K562 (cell line): Measurements from ENCODE around the gene CYSTM1. TPM values are rescaled to one million over a fixed set of nuclear protein-coding genes. Genes with fewer than 3 reads are reported as not detected.
A peak's percentile ranks its signal among the peaks of the same experiment; 100 is the strongest.

Source experiments
- ARHGAP35 ChIP-seq: fragments of 450-650 bp; IDR thresholded peaks from 2 replicates; pipeline ENCODE4 v1.6.1; 2018; ENCODE audit not compliant: partially characterized antibody
- CBFA2T2 ChIP-seq: fragments of 450-650 bp; conservative IDR thresholded peaks from 2 replicates; pipeline ENCODE4 v1.6.1; 2017; ENCODE audit warnings: mild to moderate bottlenecking
- CEBPB ChIP-seq: fragments of 450-650 bp; IDR thresholded peaks from 2 replicates; pipeline ENCODE4 v1.6.1; 2016; ENCODE audit warnings: missing genetic modification characterization, missing compliant biosample characterization
- HDAC6 ChIP-seq: IDR thresholded peaks from 2 replicates; pipeline ENCODE4 v1.6.1; 2012; ENCODE audit warnings: low read depth, mild to moderate bottlenecking, control low read depth, inconsistent platforms, low read length, moderate library complexity
- ILF3 ChIP-seq: fragments of 450-650 bp; IDR thresholded peaks from 2 replicates; pipeline ENCODE4 v1.6.1; 2018; ENCODE audit warnings: antibody characterized with exemption, mild to moderate bottlenecking, moderate library complexity, borderline replicate concordance
- MCM2 ChIP-seq: fragments of 450-650 bp; IDR thresholded peaks from 2 replicates; pipeline ENCODE4 v1.6.1; 2017; ENCODE audit warnings: low read depth, mild to moderate bottlenecking
- MLLT1 ChIP-seq, 2 experiments: fragments of 450-650 bp; IDR thresholded peaks; 2 replicates each; pipeline ENCODE4 v1.6.1; 2016
- MNT ChIP-seq, 2 experiments: fragments of 450-650 bp; conservative IDR thresholded peaks; 2 replicates each; pipeline ENCODE4 v1.6.1; 2017; ENCODE audit warnings: mild to moderate bottlenecking in 2 of 2, moderate library complexity in 2 of 2
- MYNN ChIP-seq, 2 experiments: sonication (generic); formaldehyde crosslinking in 1 of 2; IDR thresholded peaks; 2 replicates each; pipeline versions ENCODE4 v1.5.0 to v1.6.1; 2016 to 2020; ENCODE audit warnings: antibody characterized with exemption in 1 of 2, missing genetic modification reagents in 1 of 2
- POLR2G ChIP-seq: fragments of 200-400 bp; formaldehyde crosslinking; IDR thresholded peaks from 2 replicates; pipeline ENCODE4 v1.6.1; 2017; ENCODE audit warnings: low read depth, mild to moderate bottlenecking, antibody characterized with exemption, low read length, moderate library complexity
- ZNF263 ChIP-seq: sonication (generic); formaldehyde crosslinking; IDR thresholded peaks from 2 replicates; pipeline ENCODE4 v1.8.0; 2022; ENCODE audit warnings: mild to moderate bottlenecking, missing genetic modification reagents, borderline replicate concordance
- polyA plus RNA-seq, 8 experiments: library from polyadenylated mRNA; depleted of rRNA in 4 of 8; stranded (reverse) in 5 of 8; unstranded in 3 of 8; fragments of >200 nt; fragmentation: Nextera tagmentation in 2 of 8; fragmentation: Illumina TruSeq in 1 of 8; extraction: Ambion mirVana in 2 of 8; extraction: Trizol in 1 of 8; gene quantifications; 2 replicates each; pipeline versions ENCODE4 v1.2.1 to v1.2.3, GENCODE V29; 2011 to 2014; ENCODE audit warnings: inconsistent platforms in 1 of 8, missing spikeins in 1 of 8
- total RNA-seq, 7 experiments: library from RNA; depleted of rRNA in 6 of 7; stranded (reverse); fragments of >200 nt in 6 of 7; fragmentation: Illumina TruSeq in 2 of 7; extraction: Trizol in 2 of 7; gene quantifications; 2 replicates each; pipeline versions ENCODE4 v1.2.1 to v1.2.3, GENCODE V29; 2011 to 2021; ENCODE audit warnings: low replicate concordance in 1 of 7

Gene CYSTM1
- total and polyA plus RNA-seq, 9 of the 15 experiments (the other 6 are each of a cell fraction or from before 2014, with no cell fraction given), result 76.1 to 422 (median 108) TPM

- no peak for TF ChIP-seq MNT (conservative IDR thresholded peaks at IDR 0.05)
- TF ChIP-seq MYNN (IDR thresholded peaks at IDR 0.05), result no peak
- no peak for TF ChIP-seq MYNN (CRISPR knock-in tag; IDR thresholded peaks at IDR 0.05)
- no peak for TF ChIP-seq ARHGAP35
- TF ChIP-seq CEBPB, result peak; percentile 76
- no peak for TF ChIP-seq MCM2
- 0 out of 2 replicates have a peak, but pooled peaks have one; percentile 18 for TF ChIP-seq CBFA2T2
- no peak for TF ChIP-seq MLLT1 (IDR thresholded peaks at IDR 0.05)
- TF ChIP-seq POLR2G, result no peak
- no peak for TF ChIP-seq HDAC6
- TF ChIP-seq ZNF263 (CRISPR knock-in tag), result no peak
- TF ChIP-seq ILF3, result no peak
Measured at GRCh38 chr5:140219068-140219991, 44.3 kb downstream of the CYSTM1 start (continued).
